ENCODE results near the gene ST6GALNAC3.

The ST6GALNAC3 gene

DNA sequence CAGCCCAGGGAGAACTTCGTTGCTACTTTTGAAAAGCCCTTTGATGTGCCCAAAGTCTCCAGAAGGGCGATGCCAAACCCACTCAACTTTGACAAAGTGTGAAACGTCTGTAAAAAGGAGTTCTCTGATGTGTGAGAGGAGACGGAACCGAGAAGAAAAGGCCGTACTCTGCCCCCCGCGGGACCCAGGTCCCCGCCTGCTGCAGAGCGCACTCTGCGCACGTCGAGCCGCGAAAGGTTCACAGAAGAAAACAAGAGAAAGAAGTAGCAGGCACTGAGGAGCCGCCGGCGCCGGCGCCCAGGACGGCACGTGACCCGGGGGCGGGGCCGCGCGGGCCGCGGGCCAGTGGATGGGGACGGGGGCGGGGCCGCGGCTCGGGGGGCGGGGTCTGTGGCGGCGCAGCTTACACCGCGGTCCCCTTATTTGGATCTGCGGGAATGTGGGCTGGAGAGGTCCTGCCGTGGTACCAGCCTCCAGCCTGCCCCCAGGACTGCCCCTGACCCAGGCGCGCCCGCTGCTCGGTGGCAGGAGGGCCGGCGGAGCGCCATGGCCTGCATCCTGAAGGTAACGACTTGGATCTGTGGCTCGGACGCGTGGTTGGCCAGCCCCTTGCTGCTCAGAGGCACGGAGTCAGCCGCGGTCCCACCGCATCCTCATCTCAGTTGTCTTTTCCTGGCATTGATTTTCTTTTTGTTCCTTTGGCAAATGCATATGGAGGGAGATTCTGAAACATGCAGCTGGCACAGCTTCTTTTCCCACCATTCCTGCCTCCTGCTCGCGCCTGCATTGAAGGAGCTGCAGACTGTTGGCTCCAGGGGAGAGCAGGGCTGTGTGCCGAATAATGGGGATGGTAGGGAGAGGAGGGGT is at the start of gene ST6GALNAC3:
Gene ST6GALNAC3, plus strand, starts transcription at position 426 of the 867 bp plus-strand sequence.
- H3K27ac ChIP-seq = peak within 1 kb of the TSS; percentile 27; the same call in 1 of the 2 replicates
- peak within 1 kb of the TSS; percentile 78 for H3K4me3 ChIP-seq
- H4K20me1 ChIP-seq = no peaks in the 10 kb centered on the region
- H3K4me2 ChIP-seq = peak within 1 kb of the TSS; percentile 99
- TF ChIP-seq Cebpa-rat (IDR thresholded peaks at IDR 0.05) = no peak
- H3K9ac ChIP-seq = peak within 1 kb of the TSS; percentile 71
- H3K36me3 ChIP-seq = no peaks in the 10 kb centered on the region
- H3K27me3 ChIP-seq = no peaks in the 10 kb centered on the region; the same call in 1 of the 2 replicates
- no peaks in the 10 kb centered on the region for H3K9me3 ChIP-seq
- peaks cover 68% of the 10 kb centered on the region for H3K4me1 ChIP-seq

DNA sequence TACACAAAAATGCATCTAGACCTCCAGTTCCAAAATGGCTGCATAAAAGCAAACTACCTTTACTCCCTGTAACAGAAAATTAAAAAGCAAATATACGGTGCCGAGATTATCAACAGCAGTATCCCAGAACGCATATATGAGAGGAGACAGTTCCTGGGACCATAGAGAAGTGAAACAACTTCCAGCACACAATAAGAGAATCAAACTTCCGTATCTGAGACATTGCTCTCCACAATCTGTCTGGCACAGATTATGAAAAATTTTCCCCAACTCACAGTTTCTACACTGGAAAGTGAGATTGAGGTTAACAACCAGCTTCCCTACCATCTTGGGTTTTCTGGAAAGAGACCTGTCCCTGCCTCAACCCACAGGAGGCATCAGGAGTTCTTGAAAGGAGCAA is 47.2 kb upstream of the ST6GALNAC3 start:
- no peak overlapping the region for H3K9ac ChIP-seq
- H3K9me3 ChIP-seq = no peaks in the 10 kb centered on the region
- H4K20me1 ChIP-seq = no peaks in the 10 kb centered on the region
- H3K36me3 ChIP-seq = no peaks in the 10 kb centered on the region
- no peaks in the 10 kb centered on the region for H3K4me1 ChIP-seq
- no peaks in the 10 kb centered on the region for H3K27me3 ChIP-seq
- TF ChIP-seq Cebpa-rat (IDR thresholded peaks at IDR 0.05) = no peak
- no peak overlapping the region for H3K4me2 ChIP-seq
- H3K4me3 ChIP-seq = no peak overlapping the region
- no peak overlapping the region for H3K27ac ChIP-seq

DNA sequence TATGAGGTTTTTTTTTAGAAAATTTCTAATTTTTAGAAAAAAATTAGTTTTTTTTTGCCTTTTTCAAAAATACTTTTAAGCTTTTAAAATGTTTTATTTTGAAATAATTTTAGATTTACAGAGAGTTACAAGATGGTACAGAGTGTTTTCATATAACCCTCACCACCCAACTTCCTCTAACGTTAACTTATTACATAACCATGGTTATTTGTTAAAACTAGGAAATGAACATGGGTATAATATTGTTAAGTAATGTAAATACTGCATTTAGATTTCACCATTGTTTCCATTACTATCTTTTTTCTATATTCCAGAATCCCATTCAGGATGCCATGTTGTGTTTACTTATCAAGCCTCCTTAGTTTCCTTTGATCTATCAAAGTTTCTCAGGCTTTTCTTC is 45.2 kb upstream of the ST6GALNAC3 start:
- no peak overlapping the region for H3K27ac ChIP-seq
- H3K9me3 ChIP-seq = no peaks in the 10 kb centered on the region
- no peaks in the 10 kb centered on the region for H4K20me1 ChIP-seq
- no peaks in the 10 kb centered on the region for H3K27me3 ChIP-seq
- H3K4me2 ChIP-seq = no peak overlapping the region
- H3K9ac ChIP-seq = no peak overlapping the region
- TF ChIP-seq Cebpa-rat (IDR thresholded peaks at IDR 0.05) = no peak
- H3K4me3 ChIP-seq = no peak overlapping the region
- no peaks in the 10 kb centered on the region for H3K36me3 ChIP-seq
- H3K4me1 ChIP-seq = no peaks in the 10 kb centered on the region

DNA sequence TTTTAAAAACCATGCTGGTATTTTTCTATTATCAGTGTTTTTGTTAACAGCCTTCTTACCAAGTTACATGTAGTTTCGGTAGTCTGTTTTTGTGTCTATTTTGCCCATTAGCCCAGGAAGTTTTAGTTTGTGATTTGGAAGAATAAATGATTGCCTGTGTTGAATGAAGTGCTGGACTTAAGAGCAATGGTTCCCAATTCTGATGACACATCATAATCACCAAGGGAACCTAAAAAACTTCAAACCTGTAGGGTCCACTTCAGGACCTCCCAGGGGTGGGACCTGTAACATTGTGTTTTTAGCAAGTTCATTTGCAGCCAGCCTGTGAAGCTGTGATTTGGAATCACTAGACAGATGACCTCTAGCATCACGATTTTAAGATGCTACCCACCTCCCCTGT is 43.0 kb upstream of the ST6GALNAC3 start:
- Histone ChIP-seq H3K4me1 (no peaks in the 10 kb centered on the region), H3K27me3 (no peaks in the 10 kb centered on the region)

DNA sequence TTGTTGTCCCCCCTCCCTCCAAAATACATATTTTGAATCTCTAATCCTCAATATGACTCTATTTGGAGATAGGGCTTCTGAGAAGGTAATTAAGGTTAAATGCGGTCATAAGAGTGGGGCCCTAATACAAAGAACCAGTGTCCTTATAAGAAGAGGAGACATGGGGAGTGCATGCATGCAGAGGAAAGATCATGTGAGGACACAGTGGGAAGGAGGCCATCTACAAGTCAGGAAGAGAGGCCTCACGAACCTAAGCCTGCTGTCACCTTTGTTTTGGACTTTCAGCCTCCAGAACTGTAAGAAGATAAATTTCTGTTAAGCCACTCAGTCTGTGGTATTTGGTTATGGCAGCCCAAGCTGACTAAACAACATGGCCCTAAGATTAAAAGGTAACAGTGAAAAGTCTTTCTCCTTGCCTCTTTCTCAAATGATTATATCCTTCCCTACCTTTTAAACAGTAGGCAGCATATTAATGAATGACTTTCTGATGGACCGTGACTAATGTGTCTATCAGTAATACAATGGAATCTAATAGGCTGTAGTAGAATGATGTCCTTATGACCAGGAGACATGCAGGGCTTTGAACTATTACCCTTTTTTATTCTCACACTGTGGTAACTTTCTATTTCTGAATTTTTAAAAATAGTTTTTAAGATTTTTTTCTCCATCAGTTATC is 40.6 kb upstream of the ST6GALNAC3 start:
- Histone ChIP-seq H3K9ac (no peak overlapping the region), H3K4me1 (no peaks in the 10 kb centered on the region), H3K4me2 (no peak overlapping the region), H3K9me3 (no peaks in the 10 kb centered on the region), H3K27ac (no peak overlapping the region), H4K20me1 (no peaks in the 10 kb centered on the region), H3K27me3 (no peaks in the 10 kb centered on the region), H3K36me3 (no peaks in the 10 kb centered on the region), H3K4me3 (no peak overlapping the region)
- no peak for TF ChIP-seq Cebpa-rat (IDR thresholded peaks at IDR 0.05)

More for the DNA sequence above, 43.0 kb upstream of the ST6GALNAC3 start:
- no peak for TF ChIP-seq Cebpa-rat (IDR thresholded peaks at IDR 0.05)
- H3K4me3 ChIP-seq = no peak overlapping the region
- H3K36me3 ChIP-seq = no peaks in the 10 kb centered on the region
- no peak overlapping the region for H3K27ac ChIP-seq
- H3K4me2 ChIP-seq = no peak overlapping the region
- no peaks in the 10 kb centered on the region for H3K9me3 ChIP-seq
- H4K20me1 ChIP-seq = no peaks in the 10 kb centered on the region
- no peak overlapping the region for H3K9ac ChIP-seq

DNA sequence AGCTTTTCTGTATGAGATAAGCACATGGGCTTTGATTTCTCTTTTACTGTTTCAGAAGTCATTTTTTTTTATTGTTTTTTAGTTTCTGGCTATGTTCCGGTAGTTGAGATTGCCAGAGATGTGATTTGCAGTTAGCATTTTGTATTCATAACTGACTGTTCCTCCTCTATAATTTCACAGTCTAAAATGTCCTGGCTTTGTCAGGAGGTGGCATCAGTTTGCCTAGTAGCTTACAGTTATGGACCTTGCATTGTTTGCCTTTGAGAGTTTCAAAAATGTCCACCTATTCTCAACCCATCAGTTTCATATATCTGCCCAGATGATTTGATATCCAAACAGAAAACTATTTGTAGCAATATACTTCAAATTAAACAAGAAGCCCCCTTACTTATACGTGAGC is 39.5 kb upstream of the ST6GALNAC3 start:
- H3K27ac ChIP-seq = no peak overlapping the region
- TF ChIP-seq Cebpa-rat (IDR thresholded peaks at IDR 0.05) = no peak
- H4K20me1 ChIP-seq = no peaks in the 10 kb centered on the region
- no peaks in the 10 kb centered on the region for H3K27me3 ChIP-seq
- H3K4me3 ChIP-seq = no peak overlapping the region
- H3K9ac ChIP-seq = no peak overlapping the region
- no peaks in the 10 kb centered on the region for H3K9me3 ChIP-seq
- H3K4me1 ChIP-seq = no peaks in the 10 kb centered on the region
- no peaks in the 10 kb centered on the region for H3K36me3 ChIP-seq
- H3K4me2 ChIP-seq = no peak overlapping the region

DNA sequence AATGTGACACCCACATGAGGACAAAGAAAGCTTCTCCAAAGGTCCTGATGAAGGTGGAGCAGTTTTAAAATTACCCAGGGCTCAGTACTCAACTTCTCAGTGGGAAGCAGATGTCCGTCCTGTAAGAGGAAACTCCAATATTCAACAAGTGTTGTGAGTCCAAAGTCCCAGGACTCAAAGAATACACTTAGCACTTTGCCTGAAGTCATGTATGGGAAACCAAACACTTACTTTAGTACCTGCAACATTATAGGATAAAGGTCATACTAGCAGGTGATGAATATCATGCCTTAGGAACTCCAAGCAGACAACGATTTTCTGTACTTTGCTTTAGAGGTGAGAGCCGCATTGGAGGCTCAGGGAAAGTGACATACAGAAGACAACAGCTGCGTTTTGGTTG is 37.2 kb upstream of the ST6GALNAC3 start:
- no peak overlapping the region for H3K27ac ChIP-seq
- no peak for TF ChIP-seq Cebpa-rat (IDR thresholded peaks at IDR 0.05)
- H3K9ac ChIP-seq = no peak overlapping the region
- H3K4me3 ChIP-seq = no peak overlapping the region
- no peaks in the 10 kb centered on the region for H3K27me3 ChIP-seq
- H3K4me2 ChIP-seq = no peak overlapping the region
- no peaks in the 10 kb centered on the region for H4K20me1 ChIP-seq
- no peaks in the 10 kb centered on the region for H3K36me3 ChIP-seq
- H3K9me3 ChIP-seq = no peaks in the 10 kb centered on the region
- no peaks in the 10 kb centered on the region for H3K4me1 ChIP-seq

DNA sequence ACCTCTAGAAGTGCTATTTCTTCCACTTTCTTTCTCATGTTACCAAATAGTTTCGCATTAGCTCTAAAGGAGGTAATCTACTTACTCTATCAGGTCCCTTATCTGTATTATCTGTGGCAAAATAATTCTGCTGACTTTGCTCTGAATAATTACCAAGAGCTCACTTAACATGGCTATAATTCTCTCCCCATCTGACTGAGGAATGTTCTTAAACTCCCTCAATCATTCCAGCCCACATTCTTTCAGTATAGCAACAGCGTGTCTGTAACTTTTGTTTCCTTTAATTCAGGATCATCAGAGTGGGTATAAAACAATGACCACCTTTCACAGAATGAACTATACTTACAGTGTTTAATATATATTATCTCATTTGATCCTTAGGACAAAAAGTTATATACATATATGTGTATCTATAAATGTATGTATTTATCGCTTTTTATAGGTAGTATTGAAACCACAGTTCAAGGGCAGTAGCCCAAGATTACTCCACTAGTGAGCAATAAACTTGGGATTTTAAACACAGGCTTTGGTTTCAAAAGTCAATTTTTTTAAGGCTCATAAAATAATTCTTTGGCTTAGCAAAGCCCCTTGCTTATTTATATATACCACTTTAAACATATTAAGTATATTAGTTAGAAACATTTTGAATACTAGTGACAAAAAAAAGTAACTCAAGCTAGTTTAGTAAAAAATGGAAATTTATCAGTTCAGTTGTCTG is 36.1 kb upstream of the ST6GALNAC3 start:
- TF ChIP-seq Cebpa-rat (IDR thresholded peaks at IDR 0.05) = no peak
- no peaks in the 10 kb centered on the region for H3K36me3 ChIP-seq
- no peaks in the 10 kb centered on the region for H3K4me1 ChIP-seq
- H3K4me2 ChIP-seq = no peak overlapping the region
- H4K20me1 ChIP-seq = no peaks in the 10 kb centered on the region
- H3K4me3 ChIP-seq = no peak overlapping the region
- no peaks in the 10 kb centered on the region for H3K9me3 ChIP-seq
- no peak overlapping the region for H3K9ac ChIP-seq
- no peak overlapping the region for H3K27ac ChIP-seq
- H3K27me3 ChIP-seq = no peaks in the 10 kb centered on the region

DNA sequence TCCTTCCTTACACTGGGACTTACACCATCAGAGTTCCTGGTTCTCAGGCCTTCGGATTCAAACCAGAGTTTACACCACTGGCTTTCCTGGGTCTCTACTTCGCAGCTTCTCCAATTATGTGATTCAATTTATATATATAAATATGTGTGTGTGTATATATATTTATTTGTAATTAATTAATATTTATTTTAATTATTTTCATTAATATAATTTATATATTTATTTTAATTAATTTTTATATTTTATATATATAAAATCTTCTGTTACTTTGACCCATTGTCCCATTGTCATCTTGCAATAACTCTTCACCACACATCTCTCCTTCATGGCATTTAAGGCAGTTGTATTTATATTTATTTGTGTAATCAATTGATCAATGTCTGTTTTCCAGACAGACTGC is 28.4 kb upstream of the ST6GALNAC3 start:
- Histone ChIP-seq H3K9ac (no peak overlapping the region), H3K27ac (no peak overlapping the region), H3K4me2 (no peak overlapping the region), H3K9me3 (no peaks in the 10 kb centered on the region), H3K36me3 (no peaks in the 10 kb centered on the region), H3K27me3 (no peaks in the 10 kb centered on the region), H3K4me3 (no peak overlapping the region), H4K20me1 (no peaks in the 10 kb centered on the region), H3K4me1 (peaks cover 6% of the 10 kb centered on the region)
- no peak for TF ChIP-seq Cebpa-rat (IDR thresholded peaks at IDR 0.05)

DNA sequence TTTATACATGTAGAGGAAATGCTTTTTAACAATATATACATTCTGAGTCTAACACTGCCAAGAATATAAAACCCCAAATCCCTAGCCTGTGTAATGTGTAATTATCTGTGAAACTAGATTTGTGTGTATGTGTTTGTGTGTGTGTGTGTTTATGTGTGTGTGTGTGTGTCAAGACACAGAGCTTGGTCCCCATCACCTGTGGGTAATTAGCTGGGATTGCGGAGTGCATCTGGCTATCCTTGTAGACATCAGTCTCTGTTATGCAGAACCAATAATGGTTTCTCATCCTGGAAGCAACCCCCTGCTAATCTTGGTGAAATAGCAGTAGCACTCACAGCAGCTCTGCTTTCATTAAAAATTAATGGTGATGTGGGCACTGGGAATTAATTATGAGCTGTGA is 26.3 kb upstream of the ST6GALNAC3 start:
- Histone ChIP-seq H3K4me2 (no peak overlapping the region), H3K27ac (no peak overlapping the region), H3K4me1 (peaks cover 16% of the 10 kb centered on the region), H4K20me1 (no peaks in the 10 kb centered on the region), H3K9me3 (no peaks in the 10 kb centered on the region), H3K36me3 (no peaks in the 10 kb centered on the region), H3K27me3 (no peaks in the 10 kb centered on the region), H3K9ac (no peak overlapping the region), H3K4me3 (no peak overlapping the region)
- no peak for TF ChIP-seq Cebpa-rat (IDR thresholded peaks at IDR 0.05)
